HEK293 (cell line): ENCODE measurements around the gene PLCH2.

Source experiments
- CTCF ChIA-PET: fragments of 350-600 bp; formaldehyde crosslinking; extraction: SDS; loops from one replicate; lab custom pipeline; 2021; ENCODE audit warnings: antibody characterized with exemption; lab: Yijun Ruan, JAX
- POLR2A ChIA-PET: fragments of 300-600 bp; formaldehyde crosslinking; extraction: SDS; loops from one replicate; lab custom pipeline; 2020; ENCODE audit warnings: antibody characterized with exemption, inconsistent platforms; lab: Yijun Ruan, JAX
- H3K27ac ChIP-seq: fragments of 200-500 bp; sonication (Bioruptor generic); 2 replicates; pipeline ENCODE4 v1.5.1; 2014; ENCODE audit warnings: low read depth, low read length, control low read depth, inconsistent platforms; ENCODE audit errors: extremely low read depth
- H3K36me3 ChIP-seq, 2 experiments: fragments of 200-500 bp in 1 of 2; sonication (Bioruptor generic) in 1 of 2; 1 replicate in 1 of 2; 2 replicates in 1 of 2; pipeline ENCODE4 v1.5.1; 2014 to 2017; ENCODE audit warnings: inconsistent platforms in 2 of 2, low read length in 2 of 2; ENCODE audit not compliant: control insufficient read depth in 2 of 2, insufficient read depth in 1 of 2
- H3K4me1 ChIP-seq: fragments of 200-500 bp; sonication (Bioruptor generic); 2 replicates; pipeline ENCODE4 v1.5.1; 2014; ENCODE audit warnings: mild to moderate bottlenecking, low read length, inconsistent platforms; ENCODE audit not compliant: control insufficient read depth, insufficient read depth
- H3K4me3 ChIP-seq: 2 replicates; pipeline ENCODE4 v1.5.1; 2011; ENCODE audit warnings: low read depth, mild to moderate bottlenecking, control low read depth, low read length, moderate library complexity
- H3K9me3 ChIP-seq: fragments of 200-500 bp; sonication (Bioruptor generic); 2 replicates; pipeline ENCODE4 v1.5.1; 2014; ENCODE audit warnings: low read depth, low read length, inconsistent platforms; ENCODE audit not compliant: control insufficient read depth, insufficient read depth
- CTCF ChIP-seq: fragments of 450-650 bp; formaldehyde crosslinking; IDR thresholded peaks from 2 replicates; pipeline ENCODE4 v1.5.1; 2016; ENCODE audit warnings: missing biosample characterization, missing genetic modification characterization
- GLIS1 ChIP-seq: fragments of 450-650 bp; formaldehyde crosslinking; IDR thresholded peaks from 2 replicates; pipeline ENCODE4 v1.5.1; 2016; ENCODE audit warnings: missing biosample characterization, missing genetic modification characterization
- KLF16 ChIP-seq: fragments of 450-650 bp; formaldehyde crosslinking; IDR thresholded peaks from 2 replicates; pipeline ENCODE4 v1.5.1; 2017; ENCODE audit warnings: missing biosample characterization, missing genetic modification characterization
- SCRT2 ChIP-seq: fragments of 450-650 bp; formaldehyde crosslinking; IDR thresholded peaks from 2 replicates; pipeline ENCODE4 v1.5.1; 2016; ENCODE audit warnings: missing biosample characterization, missing genetic modification characterization
- TCF7L2 ChIP-seq: IDR thresholded peaks from 2 replicates; pipeline ENCODE4 v1.6.1; 2011; ENCODE audit warnings: low read depth, mild to moderate bottlenecking, inconsistent platforms, low read length, moderate library complexity, borderline replicate concordance
- ZBTB11 ChIP-seq: fragments of 450-650 bp; formaldehyde crosslinking; conservative IDR thresholded peaks from 2 replicates; pipeline ENCODE4 v1.5.1; 2016; ENCODE audit warnings: low read depth, missing biosample characterization, missing genetic modification characterization
- ZBTB6 ChIP-seq: fragments of 450-650 bp; formaldehyde crosslinking; IDR thresholded peaks from 2 replicates; pipeline ENCODE4 v1.5.1; 2017; ENCODE audit warnings: missing biosample characterization, missing genetic modification characterization
- ZNF121 ChIP-seq: fragments of 450-650 bp; formaldehyde crosslinking; IDR thresholded peaks from 2 replicates; pipeline ENCODE4 v1.5.1; 2016; ENCODE audit warnings: missing biosample characterization, missing genetic modification characterization
- ZNF184 ChIP-seq: fragments of 450-650 bp; IDR thresholded peaks from 2 replicates; pipeline ENCODE4 v1.5.1; 2018; ENCODE audit warnings: missing biosample characterization, mild to moderate bottlenecking, missing genetic modification characterization
- ZNF223 ChIP-seq: fragments of 450-650 bp; formaldehyde crosslinking; IDR thresholded peaks from 2 replicates; pipeline ENCODE4 v1.5.1; 2016; ENCODE audit warnings: missing biosample characterization, missing genetic modification characterization
- ZNF350 ChIP-seq: fragments of 450-650 bp; formaldehyde crosslinking; IDR thresholded peaks from 2 replicates; pipeline ENCODE4 v1.5.0; 2017; ENCODE audit warnings: missing biosample characterization, mild to moderate bottlenecking, missing genetic modification characterization
- ZNF416 ChIP-seq: fragments of 450-650 bp; formaldehyde crosslinking; IDR thresholded peaks from 2 replicates; pipeline ENCODE4 v1.5.1; 2016; ENCODE audit warnings: missing biosample characterization, missing genetic modification characterization
- ZNF529 ChIP-seq: fragments of 450-650 bp; formaldehyde crosslinking; IDR thresholded peaks from 2 replicates; pipeline ENCODE4 v1.5.1; 2017; ENCODE audit warnings: missing genetic modification characterization, missing biosample characterization; ENCODE audit not compliant: insufficient replicate concordance
- ZNF580 ChIP-seq: fragments of 450-650 bp; formaldehyde crosslinking; IDR thresholded peaks from 2 replicates; pipeline ENCODE4 v1.5.1; 2016; ENCODE audit warnings: missing biosample characterization, missing genetic modification characterization
- ZNF600 ChIP-seq: fragments of 450-650 bp; formaldehyde crosslinking; IDR thresholded peaks from 2 replicates; pipeline ENCODE4 v1.5.1; 2016; ENCODE audit warnings: missing biosample characterization, missing genetic modification characterization
- ZNF626 ChIP-seq: fragments of 450-650 bp; sonication (Bioruptor Pico); formaldehyde crosslinking; IDR thresholded peaks from 2 replicates; pipeline ENCODE4 v1.5.1; 2018; ENCODE audit warnings: missing biosample characterization, missing genetic modification characterization, inconsistent platforms
- ZNF670 ChIP-seq: fragments of 450-650 bp; formaldehyde crosslinking; IDR thresholded peaks from 2 replicates; pipeline ENCODE4 v1.5.1; 2016; ENCODE audit warnings: missing biosample characterization, missing genetic modification characterization, low read depth
- ZNF76 ChIP-seq: fragments of 450-650 bp; formaldehyde crosslinking; IDR thresholded peaks from 2 replicates; pipeline ENCODE4; 2016; ENCODE audit warnings: low read depth, missing biosample characterization, missing genetic modification characterization, borderline replicate concordance
- ZNF785 ChIP-seq: fragments of 450-650 bp; formaldehyde crosslinking; IDR thresholded peaks from 2 replicates; pipeline ENCODE4 v1.5.1; 2016; ENCODE audit warnings: missing biosample characterization, missing genetic modification characterization
- TF ChIP-seq, protein P1 (sequence below): fragments of 450-650 bp; formaldehyde crosslinking; IDR thresholded peaks from 2 replicates; pipeline ENCODE4 v1.5.1; 2017; ENCODE audit warnings: missing biosample characterization, missing genetic modification characterization

Gene PLCH2

DNA sequence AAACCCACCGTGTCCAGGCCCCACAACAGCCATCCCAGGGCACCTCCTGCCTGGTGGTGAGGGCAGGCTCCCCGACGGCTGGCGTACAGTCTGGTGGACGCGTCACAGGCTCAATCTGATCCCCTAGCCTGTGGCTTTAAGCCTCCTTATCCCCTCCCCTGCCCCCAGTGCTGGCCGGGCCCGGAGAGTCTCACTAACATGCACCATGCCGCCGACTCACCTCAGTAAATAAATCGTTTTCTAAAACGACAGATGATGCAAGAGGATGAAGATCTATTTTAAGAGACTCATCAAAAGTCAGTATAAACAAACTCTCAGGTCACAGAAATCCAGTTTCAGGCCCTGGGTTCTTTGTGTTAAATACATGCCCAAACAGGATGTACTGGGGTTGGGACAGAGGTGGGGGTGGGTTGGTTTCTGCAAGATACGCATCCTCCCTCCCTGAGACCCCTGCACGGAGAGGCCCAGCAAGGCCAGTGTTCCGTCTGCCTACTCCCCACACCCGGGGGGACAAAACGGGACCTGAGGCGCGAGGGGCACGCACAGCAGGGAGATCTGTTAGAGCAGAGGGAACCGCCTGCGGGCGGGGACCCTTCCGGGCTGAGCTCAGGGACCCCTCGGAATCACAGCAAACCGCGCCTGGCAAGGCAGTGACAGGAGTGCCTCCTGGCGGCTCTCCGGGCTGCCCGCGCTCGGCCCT is 47.3 kb downstream of the PLCH2 start:
- H3K27ac ChIP-seq = peak overlapping the region; percentile 35; the same call in 1 of the 2 replicates
- POLR2A ChIA-PET = no interaction called here
- TF ChIP-seq ZNF580 (no peak), ZNF121 (tag by site-specific recombination) (peak; percentile 80; the same call in 1 of the 2 replicates), ZNF529 (tag by site-specific recombination) (no peak)
- TF ChIP-seq, protein P1, sequence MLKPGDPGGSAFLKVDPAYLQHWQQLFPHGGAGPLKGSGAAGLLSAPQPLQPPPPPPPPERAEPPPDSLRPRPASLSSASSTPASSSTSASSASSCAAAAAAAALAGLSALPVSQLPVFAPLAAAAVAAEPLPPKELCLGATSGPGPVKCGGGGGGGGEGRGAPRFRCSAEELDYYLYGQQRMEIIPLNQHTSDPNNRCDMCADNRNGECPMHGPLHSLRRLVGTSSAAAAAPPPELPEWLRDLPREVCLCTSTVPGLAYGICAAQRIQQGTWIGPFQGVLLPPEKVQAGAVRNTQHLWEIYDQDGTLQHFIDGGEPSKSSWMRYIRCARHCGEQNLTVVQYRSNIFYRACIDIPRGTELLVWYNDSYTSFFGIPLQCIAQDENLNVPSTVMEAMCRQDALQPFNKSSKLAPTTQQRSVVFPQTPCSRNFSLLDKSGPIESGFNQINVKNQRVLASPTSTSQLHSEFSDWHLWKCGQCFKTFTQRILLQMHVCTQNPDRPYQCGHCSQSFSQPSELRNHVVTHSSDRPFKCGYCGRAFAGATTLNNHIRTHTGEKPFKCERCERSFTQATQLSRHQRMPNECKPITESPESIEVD = 0 out of 2 replicates have a peak, but pooled peaks have one; percentile 9
- CTCF ChIA-PET = interaction anchor here (3.5 kb wide), 1 partner anchor 24 kb away, joined by 20 read pairs; no protein-coding TSS in a partner anchor
- H3K4me3 ChIP-seq = no peak overlapping the region
- no peaks in the 10 kb centered on the region for H3K9me3 ChIP-seq
- H3K36me3 ChIP-seq = peaks cover 0 to 51% of the 10 kb centered on the region in 2 experiments; a peak in 1 of 3 replicates
- peaks cover 23% of the 10 kb centered on the region for H3K4me1 ChIP-seq

- no peaks in the 10 kb centered on the region for H3K9me3 ChIP-seq
- no peak overlapping the region for H3K4me3 ChIP-seq
- TF ChIP-seq ZNF350 (tag by site-specific recombination) (no peak), SCRT2 (peak; percentile 75), GLIS1 (tag by site-specific recombination) (peak; percentile 16; the same call in 1 of the 2 replicates)
- H3K4me1 ChIP-seq = peaks cover 23% of the 10 kb centered on the region
- peaks cover 0 to 50% of the 10 kb centered on the region in 2 experiments; a peak in 1 of 3 replicates for H3K36me3 ChIP-seq
- CTCF ChIA-PET = interaction anchor here (1.6 to 3.5 kb wide), 2 partner anchors 10 to 23 kb away, joined by 3 to 20 read pairs; no protein-coding TSS in a partner anchor
- peak overlapping the region; percentile 35; the same call in 1 of the 2 replicates for H3K27ac ChIP-seq
- POLR2A ChIA-PET = interaction anchor here (2.3 kb wide), 1 partner anchor 30 kb away, joined by 6 read pairs; no protein-coding TSS in a partner anchor
Observed at GRCh38 chr1:2523891-2524609, 48.0 kb downstream of the PLCH2 start.

DNA sequence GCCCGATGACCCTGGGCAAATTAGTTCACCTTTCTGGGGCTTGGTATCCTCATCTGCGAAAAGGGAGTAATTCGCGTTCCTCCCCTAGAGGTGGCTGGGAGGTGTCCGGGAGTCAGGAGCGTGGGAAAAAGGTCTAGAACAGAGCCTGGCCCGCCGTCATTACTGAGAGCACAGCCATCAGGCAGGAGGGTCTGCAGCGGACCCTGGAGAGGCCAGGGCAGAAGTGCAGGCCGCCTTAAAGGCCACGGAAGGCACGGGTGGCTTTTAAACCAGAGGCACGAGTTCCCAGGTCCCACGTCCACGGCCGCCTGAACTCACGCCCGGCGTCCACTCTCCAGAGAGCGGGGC is 49.5 kb downstream of the PLCH2 start:
- ChIA-PET CTCF (interaction anchor here (1.2 to 3.5 kb wide), 3 partner anchors 9 to 39 kb away, joined by 3 to 20 read pairs (median 3); no protein-coding TSS in a partner anchor), POLR2A (interaction anchor here (0.9 to 2.7 kb wide), 11 partner anchors 9 to 134 kb away, joined by 3 to 33 read pairs (median 5); partner anchors contain the start of genes MORN1 and RER1)
- H3K27ac ChIP-seq = peak overlapping the region; percentile 81
- TF ChIP-seq ZNF785 (tag by site-specific recombination) (peak; percentile 30; the same call in 1 of the 2 replicates), ZNF626 (tag by site-specific recombination) (no peak), KLF16 (tag by site-specific recombination) (no peak), TCF7L2 (no peak), ZNF76 (tag by site-specific recombination) (no peak), ZBTB11 (tag by site-specific recombination) (0 out of 2 replicates have a peak, but pooled peaks have one; percentile 13), CTCF (tag by site-specific recombination) (peak; percentile 18; the same call in 1 of the 2 replicates), ZNF416 (tag by site-specific recombination) (no peak), ZNF184 (tag by site-specific recombination) (no peak), ZNF600 (0 out of 2 replicates have a peak, but pooled peaks have one; percentile 41), ZNF670 (no peak), ZBTB6 (tag by site-specific recombination) (no peak), ZNF223 (tag by site-specific recombination) (no peak)

More for the DNA sequence above, 49.5 kb downstream of the PLCH2 start:
- H3K4me1 ChIP-seq = peaks cover 23% of the 10 kb centered on the region
- H3K36me3 ChIP-seq = peaks cover 0 to 35% of the 10 kb centered on the region in 2 experiments; a peak in 1 of 3 replicates
- H3K9me3 ChIP-seq = no peaks in the 10 kb centered on the region
- H3K4me3 ChIP-seq = peak overlapping the region; percentile 90
